Neural progenitor cell (in vitro differentiated cells): Measurements from ENCODE around the gene GNPTAB.

Source experiments
- EZH2 ChIP-seq: fragments of 200-600 bp; sonication (generic); IDR thresholded peaks from 2 replicates; pipeline ENCODE4 v1.6.1; 2017; ENCODE audit warnings: antibody characterized with exemption, mild to moderate bottlenecking, moderate library complexity
- EZH2phosphoT487 ChIP-seq: fragments of 200-600 bp; sonication (generic); IDR thresholded peaks from 2 replicates; pipeline ENCODE4 v1.6.1; 2017; ENCODE audit warnings: antibody characterized with exemption
- TF ChIP-seq, protein P1 (sequence below): fragments of 200-600 bp; sonication (generic); IDR thresholded peaks from 2 replicates; pipeline ENCODE4 v1.5.1; 2017; ENCODE audit warnings: antibody characterized with exemption, mild to moderate bottlenecking

DNA sequence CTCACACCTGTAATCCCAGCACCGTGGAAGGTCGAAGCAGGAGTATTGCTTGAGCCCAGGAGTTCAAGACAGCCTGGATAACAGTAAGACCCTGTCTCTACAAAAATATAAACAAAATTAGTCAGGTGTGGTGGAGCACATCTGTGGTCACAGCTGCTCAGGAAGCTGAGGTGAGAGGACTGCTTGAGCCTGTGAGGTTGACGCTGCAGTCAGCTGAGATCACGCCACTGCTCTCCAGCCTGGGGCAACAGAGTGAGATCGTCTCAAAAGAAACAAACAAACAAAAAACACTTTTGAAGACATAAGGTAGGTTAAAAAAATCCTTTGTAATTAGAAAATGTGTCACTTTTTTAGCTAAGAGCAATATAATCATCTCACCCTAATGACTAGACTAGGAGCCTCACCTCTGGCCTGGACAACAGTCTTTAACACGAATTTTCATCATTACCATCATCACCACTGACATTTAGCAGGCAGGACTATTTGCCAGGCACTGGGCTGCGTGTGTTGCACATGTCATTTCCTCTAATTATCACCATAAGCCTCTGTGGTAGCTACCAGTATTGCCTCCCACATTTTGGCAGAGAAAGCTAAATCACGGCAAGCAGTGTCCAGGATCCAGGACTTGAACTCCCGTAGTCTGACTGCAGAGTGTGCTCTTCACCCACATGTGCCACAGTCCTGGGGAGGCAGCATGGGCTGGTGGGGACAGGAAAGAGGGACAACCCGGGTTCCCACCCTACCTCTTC lies 86.9 kb downstream of the GNPTAB start:
- TF ChIP-seq EZH2: no peak
- TF ChIP-seq, protein P1, sequence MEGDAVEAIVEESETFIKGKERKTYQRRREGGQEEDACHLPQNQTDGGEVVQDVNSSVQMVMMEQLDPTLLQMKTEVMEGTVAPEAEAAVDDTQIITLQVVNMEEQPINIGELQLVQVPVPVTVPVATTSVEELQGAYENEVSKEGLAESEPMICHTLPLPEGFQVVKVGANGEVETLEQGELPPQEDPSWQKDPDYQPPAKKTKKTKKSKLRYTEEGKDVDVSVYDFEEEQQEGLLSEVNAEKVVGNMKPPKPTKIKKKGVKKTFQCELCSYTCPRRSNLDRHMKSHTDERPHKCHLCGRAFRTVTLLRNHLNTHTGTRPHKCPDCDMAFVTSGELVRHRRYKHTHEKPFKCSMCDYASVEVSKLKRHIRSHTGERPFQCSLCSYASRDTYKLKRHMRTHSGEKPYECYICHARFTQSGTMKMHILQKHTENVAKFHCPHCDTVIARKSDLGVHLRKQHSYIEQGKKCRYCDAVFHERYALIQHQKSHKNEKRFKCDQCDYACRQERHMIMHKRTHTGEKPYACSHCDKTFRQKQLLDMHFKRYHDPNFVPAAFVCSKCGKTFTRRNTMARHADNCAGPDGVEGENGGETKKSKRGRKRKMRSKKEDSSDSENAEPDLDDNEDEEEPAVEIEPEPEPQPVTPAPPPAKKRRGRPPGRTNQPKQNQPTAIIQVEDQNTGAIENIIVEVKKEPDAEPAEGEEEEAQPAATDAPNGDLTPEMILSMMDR: no peak
- no peak for TF ChIP-seq EZH2phosphoT487
